WI38 (cell line): ENCODE results near the gene JAKMIP1.

ENCODE experiments used
- H3K4me3 ChIP-seq: 2 replicates; pipeline ENCODE4 v1.5.1; 2011; ENCODE audit warnings: low read depth, mild to moderate bottlenecking, control low read depth, low read length
- CTCF ChIP-seq: IDR thresholded peaks from 2 replicates; pipeline ENCODE4 v1.5.1; 2012; ENCODE audit warnings: low read depth, mild to moderate bottlenecking, control low read depth, low read length

JAKMIP1 gene

DNA sequence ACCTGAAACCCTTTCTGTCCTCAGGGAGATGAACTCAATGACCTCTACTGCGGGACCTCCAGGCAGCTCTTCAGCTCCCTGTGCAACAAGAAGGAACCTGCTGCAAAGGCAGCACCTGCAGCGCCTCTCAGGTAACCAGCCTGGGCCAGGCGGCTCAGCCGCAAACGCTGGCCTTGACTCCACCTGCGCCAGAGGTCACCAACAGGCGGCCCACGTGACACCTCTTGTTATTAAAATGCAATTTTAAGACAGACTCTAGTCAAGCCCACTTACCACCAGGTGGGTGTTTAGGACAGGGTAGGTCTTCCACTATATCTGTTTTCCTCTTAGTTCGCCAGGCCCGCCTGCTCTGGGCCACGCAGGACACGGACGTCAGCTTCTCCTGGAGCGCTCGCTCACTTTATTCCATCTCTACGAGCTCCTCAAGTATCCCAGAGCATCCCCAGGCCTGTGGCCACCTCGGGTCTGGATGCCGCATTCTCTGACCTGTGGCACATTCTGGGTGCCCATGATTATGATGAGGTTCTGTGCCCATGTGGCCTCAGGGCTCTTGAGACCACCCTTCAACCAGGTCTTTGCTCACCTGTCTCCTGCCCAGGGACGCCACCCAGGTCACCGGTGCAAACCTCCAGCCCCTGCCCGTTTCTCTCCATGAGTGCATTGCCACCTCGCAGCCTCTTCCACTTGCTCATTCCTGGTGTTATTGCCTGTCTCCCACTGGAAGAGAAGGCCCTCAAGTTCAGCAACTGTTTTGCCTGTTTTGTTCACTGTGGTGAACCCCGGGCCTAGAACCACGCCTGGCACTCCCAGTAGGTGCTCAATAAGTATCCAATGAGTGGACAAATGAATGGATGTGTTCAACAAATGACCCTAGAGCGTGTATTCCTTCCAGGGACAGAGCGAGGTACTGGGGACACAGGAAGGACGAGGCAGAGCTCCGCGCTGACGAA, 32.8 kb upstream of the JAKMIP1 start:
- TF ChIP-seq CTCF = no peak
- no peak overlapping the region for H3K4me3 ChIP-seq

DNA sequence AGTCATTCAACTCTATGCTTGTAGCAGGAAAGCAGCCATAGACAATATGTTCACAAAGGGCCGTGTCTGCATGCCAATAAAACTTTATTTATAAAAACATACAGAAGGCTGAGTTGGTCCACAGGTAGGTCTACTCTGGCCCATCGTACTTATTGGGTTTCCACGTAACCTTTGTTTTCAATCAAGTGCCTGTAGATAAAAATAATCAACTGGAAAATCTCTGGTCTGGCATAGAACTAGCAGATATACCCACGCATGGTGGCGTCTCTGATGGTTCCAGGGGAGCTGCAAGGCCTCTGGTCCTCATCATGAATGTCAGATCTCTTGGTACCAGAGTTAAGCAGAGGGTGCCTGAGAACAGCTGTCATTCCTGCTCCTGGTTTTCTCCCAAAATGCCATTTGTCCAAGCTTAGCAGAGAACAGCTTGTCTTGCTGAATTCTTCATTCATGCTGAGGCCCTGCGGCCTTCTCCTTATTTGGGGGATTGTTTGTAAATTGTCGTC, 31.4 kb upstream of the JAKMIP1 start:
- H3K4me3 ChIP-seq = no peak overlapping the region
- TF ChIP-seq CTCF = no peak

- no peak overlapping the region for H3K4me3 ChIP-seq
These were observed 30.7 kb upstream of the JAKMIP1 start for GRCh38 chr4:6230827-6231662.

DNA sequence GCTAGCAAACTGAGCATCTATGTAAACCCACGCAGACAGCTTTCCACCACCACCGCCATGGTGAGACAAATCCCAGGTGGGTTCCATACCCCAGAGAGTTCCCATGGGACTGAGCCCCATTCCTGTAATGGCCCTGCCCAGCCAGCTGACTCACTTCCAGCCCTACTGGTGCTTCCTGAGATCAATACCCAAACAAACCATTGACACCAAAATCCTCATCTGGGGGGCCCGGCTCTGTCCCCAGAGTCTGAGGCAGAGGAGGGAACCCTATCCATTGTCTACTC, 30.1 kb upstream of the JAKMIP1 start:
- TF ChIP-seq CTCF = no peak
- no peak overlapping the region for H3K4me3 ChIP-seq

More at GRCh38 chr4:6230827-6231662, 30.7 kb upstream of the JAKMIP1 start:
- TF ChIP-seq CTCF = no peak

DNA sequence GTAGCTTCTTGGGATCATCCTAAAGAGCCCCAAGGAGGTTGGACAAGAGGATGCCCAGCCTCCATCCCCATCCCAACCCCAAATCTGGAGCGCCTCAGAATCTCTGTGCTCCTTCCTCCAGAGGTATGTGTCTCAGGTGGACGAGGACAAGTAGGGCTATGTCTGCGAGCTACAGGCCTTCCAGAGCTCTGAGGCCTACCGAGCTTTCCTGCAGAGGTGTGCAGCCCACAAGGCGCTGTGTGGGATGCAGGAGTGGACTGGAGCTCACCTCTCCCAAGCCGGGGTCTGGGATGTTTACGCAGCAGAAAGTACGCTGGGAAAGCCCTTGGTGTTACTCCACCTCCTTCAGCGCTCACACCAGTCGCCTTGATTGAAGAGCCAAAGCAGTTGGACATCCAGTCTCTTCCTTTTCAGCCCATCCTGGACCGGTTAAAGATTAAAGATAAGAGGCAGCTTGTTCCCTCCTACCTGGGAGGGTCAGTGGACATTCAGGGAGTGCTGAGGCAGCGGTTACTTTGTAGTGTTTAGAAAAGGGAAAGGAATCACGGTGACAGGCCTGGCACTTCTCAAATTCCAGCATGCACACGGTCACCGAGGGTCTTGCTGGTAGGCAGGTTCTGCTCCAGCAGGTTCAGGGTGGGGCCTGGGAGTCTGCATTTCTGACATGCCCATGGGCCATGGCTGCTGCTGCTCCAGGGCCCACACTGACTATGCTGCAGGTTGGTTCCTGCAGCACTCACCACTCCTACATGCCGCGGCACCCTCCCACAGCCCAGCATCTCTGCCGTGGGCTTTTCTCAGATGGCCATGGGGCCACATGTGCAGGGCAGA, 29.5 kb upstream of the JAKMIP1 start:
- H3K4me3 ChIP-seq = no peak overlapping the region
- TF ChIP-seq CTCF = no peak

DNA sequence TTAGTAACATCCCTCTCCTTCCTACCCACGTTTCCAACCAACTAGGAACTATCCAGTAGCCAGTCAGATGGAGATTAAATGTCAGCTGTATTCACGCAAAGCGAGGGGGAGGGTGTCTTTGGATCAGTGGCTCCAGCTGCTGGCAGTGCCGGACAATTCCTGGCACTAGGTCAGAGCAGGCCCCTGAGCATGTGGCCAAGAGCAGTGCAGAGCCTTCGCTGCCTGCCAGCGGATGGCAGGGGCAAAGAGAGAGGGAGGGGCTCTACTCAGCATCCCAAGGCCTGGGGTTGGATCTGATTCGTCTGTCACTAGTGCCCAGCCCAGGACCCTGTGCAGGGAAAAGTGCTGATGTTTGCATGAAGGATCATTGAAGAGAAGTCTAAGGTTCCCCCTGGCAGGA, 28.7 kb upstream of the JAKMIP1 start:
- no peak for TF ChIP-seq CTCF
- H3K4me3 ChIP-seq = no peak overlapping the region
